ENCODE results near the gene SLC12A5.

GRCh38 chr20:45997187-45997586, 31.8 kb upstream of the SLC12A5 start:
- no peak for TF ChIP-seq CTCF (conservative IDR thresholded peaks at IDR 0.05)
- no peak for TF ChIP-seq EZH2 (IDR thresholded peaks at IDR 0.05; ENCODE audit: low read depth)
